H1 (cell line): ENCODE results near the gene ABHD2. TPM values are rescaled to one million over a fixed set of nuclear protein-coding genes. Genes with fewer than 3 reads are reported as not detected.

Experiments
- CTCF ChIA-PET: fragments of 300-600 bp; sonication (Branson Sonifier 250); formaldehyde crosslinking; loops from one replicate; lab custom pipeline; 2021; ENCODE audit not compliant: partially characterized antibody; lab: Charles Lee
- POLR2A ChIA-PET: fragments of 300-600 bp; sonication (Branson Sonifier 250); formaldehyde crosslinking; loops from one replicate; lab custom pipeline; 2021; ENCODE audit warnings: inconsistent platforms; ENCODE audit not compliant: partially characterized antibody; lab: Charles Lee
- DNase-seq, 2 experiments: peaks; one replicate each; pipeline versions ENCODE4 v3.0.0 to v3.0.0-alpha.2; 2010 to 2022; ENCODE audit warnings: low spot score in 2 of 2, low read depth in 1 of 2, mixed read lengths in 1 of 2
- FAIRE-seq: peaks from 2 replicates; lab custom pipeline; 2011; peaks lifted over from hg19 to GRCh38; lab: Jason Lieb, UNC
- H2AFZ ChIP-seq: 2 replicates; pipeline ENCODE4 v1.8.1; 2012; ENCODE audit warnings: low read length, inconsistent platforms
- H2AK5ac ChIP-seq: 2 replicates; pipeline ENCODE4 v1.6.1; 2013; ENCODE audit warnings: low read depth, low read length
- H2BK120ac ChIP-seq: replicated peaks from 2 replicates; pipeline ENCODE3; 2013; ENCODE audit warnings: low read depth, low read length, inconsistent platforms
- H2BK12ac ChIP-seq: 2 replicates; pipeline ENCODE4 v1.6.1; 2013; ENCODE audit warnings: low read depth, low read length
- H2BK15ac ChIP-seq: 2 replicates; pipeline ENCODE4 v1.6.1; 2013; ENCODE audit warnings: low read length
- H2BK20ac ChIP-seq: 2 replicates; pipeline ENCODE4 v1.6.1; 2013; ENCODE audit warnings: low read length
- H2BK5ac ChIP-seq: 2 replicates; pipeline ENCODE4 v1.6.1; 2013; ENCODE audit warnings: low read depth, low read length
- H3K14ac ChIP-seq: 2 replicates; pipeline ENCODE4 v1.6.1; 2013; ENCODE audit warnings: inconsistent platforms; ENCODE audit not compliant: insufficient read length
- H3K18ac ChIP-seq: 2 replicates; pipeline ENCODE4 v1.6.1; 2013; ENCODE audit warnings: low read length; ENCODE audit errors: extremely low read depth
- H3K23ac ChIP-seq: 2 replicates; pipeline ENCODE4 v1.6.1; 2013; ENCODE audit warnings: inconsistent platforms; ENCODE audit not compliant: insufficient read length
- H3K23me2 ChIP-seq: 2 replicates; pipeline ENCODE4 v1.6.1; 2013; ENCODE audit warnings: low read depth, low read length
- H3K27ac ChIP-seq: 2 replicates; pipeline ENCODE4 v1.6.1; 2011; ENCODE audit warnings: low read depth, low read length, inconsistent platforms
- H3K27me3 ChIP-seq, 4 experiments: replicated peaks in 1 of 4; 1 replicate in 1 of 4; 2 replicates in 3 of 4; pipeline versions ENCODE4 v1.6.1 to v1.8.1; 2011 to 2013; ENCODE audit warnings: low read length in 3 of 4, mild to moderate bottlenecking in 3 of 4, inconsistent platforms in 2 of 4, mixed read lengths in 2 of 4, moderate library complexity in 1 of 4; ENCODE audit not compliant: control insufficient read depth in 3 of 4, insufficient read depth in 3 of 4; ENCODE audit errors: extremely low read depth in 1 of 4
- H3K36me3 ChIP-seq, 4 experiments: 2 replicates each; pipeline versions ENCODE4 v1.6.1 to v1.8.1; 2011 to 2013; ENCODE audit warnings: mild to moderate bottlenecking in 4 of 4, low read length in 3 of 4, moderate library complexity in 2 of 4, control low read depth in 1 of 4, inconsistent platforms in 1 of 4; ENCODE audit not compliant: insufficient read depth in 4 of 4, control insufficient read depth in 2 of 4
- H3K4ac ChIP-seq: replicated peaks from 2 replicates; pipeline ENCODE3; 2013; ENCODE audit warnings: low read length, low read depth, mixed read lengths, inconsistent platforms; ENCODE audit not compliant: insufficient read length
- H3K4me1 ChIP-seq, 4 experiments: replicated peaks in 1 of 4; 1 replicate in 1 of 4; 2 replicates in 3 of 4; pipeline versions ENCODE4 v1.6.1 to v1.8.1; 2011 to 2013; ENCODE audit warnings: low read length in 3 of 4, inconsistent platforms in 2 of 4, mixed read lengths in 1 of 4; ENCODE audit not compliant: insufficient read depth in 4 of 4, control insufficient read depth in 3 of 4
- H3K4me2 ChIP-seq, 2 experiments: 2 replicates each; pipeline versions ENCODE4 v1.6.1 to v1.8.1; 2011 to 2013; ENCODE audit warnings: low read depth in 2 of 2, low read length in 2 of 2, control low read depth in 1 of 2, inconsistent platforms in 1 of 2, mild to moderate bottlenecking in 1 of 2; ENCODE audit not compliant: insufficient read depth in 1 of 2
- H3K4me3 ChIP-seq, 4 experiments: fragments of 200-600, 300-600 bp in 1 of 4; sonication (generic), shearing (Covaris generic), sonication (Bioruptor Twin) in 1 of 4; 2 replicates each; pipeline versions ENCODE4 v1.5.1 to v1.8.1; 2011 to 2016; ENCODE audit warnings: low read length in 4 of 4, low read depth in 3 of 4, control low read depth in 2 of 4, inconsistent platforms in 2 of 4, mild to moderate bottlenecking in 2 of 4, mixed read lengths in 1 of 4, moderate library complexity in 1 of 4; ENCODE audit not compliant: insufficient read depth in 2 of 4; ENCODE audit errors: extremely low read depth in 1 of 4
- H3K56ac ChIP-seq: replicated peaks from 2 replicates; pipeline ENCODE3; 2013; ENCODE audit warnings: low read depth, mild to moderate bottlenecking, mixed read lengths, low read length, inconsistent platforms; ENCODE audit not compliant: insufficient read length
- H3K79me1 ChIP-seq: 2 replicates; pipeline ENCODE4 v1.6.1; 2013; ENCODE audit warnings: low read depth, low read length, control low read depth
- H3K79me2 ChIP-seq, 2 experiments: 2 replicates each; pipeline versions ENCODE4 v1.6.1 to v1.8.1; 2012 to 2013; ENCODE audit warnings: low read length in 2 of 2, mild to moderate bottlenecking in 2 of 2, inconsistent platforms in 1 of 2; ENCODE audit not compliant: insufficient read depth in 2 of 2, control insufficient read depth in 1 of 2
- H3K9ac ChIP-seq, 4 experiments: replicated peaks in 1 of 4; 1 replicate in 1 of 4; 2 replicates in 3 of 4; pipeline versions ENCODE4 v1.6.1 to v1.8.1; 2011 to 2013; ENCODE audit warnings: low read depth in 3 of 4, low read length in 3 of 4, control low read depth in 2 of 4, mild to moderate bottlenecking in 2 of 4, moderate library complexity in 2 of 4, inconsistent platforms in 1 of 4; ENCODE audit errors: extremely low read depth in 1 of 4
- H3K9me3 ChIP-seq, 2 experiments: 2 replicates each; pipeline versions ENCODE4 v1.6.1 to v1.8.1; 2012 to 2013; ENCODE audit warnings: mild to moderate bottlenecking in 2 of 2, moderate library complexity in 2 of 2, control low read depth in 1 of 2, inconsistent platforms in 1 of 2, low read depth in 1 of 2, low read length in 1 of 2, mixed read lengths in 1 of 2; ENCODE audit not compliant: insufficient read depth in 2 of 2
- H4K20me1 ChIP-seq, 2 experiments: replicated peaks in 1 of 2; 2 replicates each; pipeline versions ENCODE3 to v1.8.1; 2011 to 2013; ENCODE audit warnings: inconsistent platforms in 2 of 2, low read length in 2 of 2, mild to moderate bottlenecking in 1 of 2; ENCODE audit not compliant: insufficient read depth in 2 of 2, control insufficient read depth in 1 of 2
- H4K5ac ChIP-seq: 2 replicates; pipeline ENCODE4 v1.6.1; 2013; ENCODE audit warnings: low read length, low read depth, mixed read lengths, inconsistent platforms; ENCODE audit not compliant: insufficient read length
- H4K8ac ChIP-seq: 2 replicates; pipeline ENCODE4 v1.8.0; 2013; ENCODE audit warnings: mild to moderate bottlenecking, moderate library complexity, low read length, inconsistent platforms; ENCODE audit not compliant: insufficient read depth; ENCODE audit errors: extremely low read depth
- H4K91ac ChIP-seq: replicated peaks from 2 replicates; pipeline ENCODE3; 2013; ENCODE audit warnings: low read length, mixed read lengths, inconsistent platforms; ENCODE audit not compliant: insufficient read length
- FOSL1 ChIP-seq: IDR thresholded peaks from 2 replicates; pipeline ENCODE4 v1.6.1; 2011; ENCODE audit warnings: mild to moderate bottlenecking, low read depth, low read length, moderate library complexity; ENCODE audit not compliant: insufficient read depth
- RFX5 ChIP-seq: IDR thresholded peaks from 2 replicates; pipeline ENCODE4 v1.6.1; 2011; ENCODE audit warnings: low read depth, low read length, improper control_type of control experiment, borderline replicate concordance
- SP2 ChIP-seq: IDR thresholded peaks from 2 replicates; pipeline ENCODE4 v1.6.1; 2012; ENCODE audit warnings: mild to moderate bottlenecking, low read length, inconsistent platforms
- TAF1 ChIP-seq: IDR thresholded peaks from 2 replicates; pipeline ENCODE4 v1.6.1; 2011; ENCODE audit warnings: mild to moderate bottlenecking, low read depth, low read length
- TBP ChIP-seq: IDR thresholded peaks from 2 replicates; pipeline ENCODE4 v1.6.1; 2011; ENCODE audit warnings: low read depth, low read length, improper control_type of control experiment
- WGBS, 2 experiments: shearing (Covaris generic) in 1 of 2; methylation state at CpG; one replicate each; pipeline versions ENCODE4 v1.1.6 to v1.1.7; 2013 to 2015; ENCODE audit warnings: low lambda C conversion rate in 2 of 2, mixed read lengths in 2 of 2, inconsistent platforms in 1 of 2, low coverage in 1 of 2, missing lambda C conversion rate in 1 of 2; ENCODE audit not compliant: insufficient replicate concordance in 2 of 2, insufficient coverage in 1 of 2, insufficient read length in 1 of 2; ENCODE audit errors: extremely low coverage in 1 of 2, missing lambda C conversion rate in 1 of 2; 5-methylcytosine and 5-hydroxymethylcytosine counted together
- polyA plus RNA-seq, 7 experiments: library from polyadenylated mRNA; depleted of rRNA in 3 of 7; stranded (reverse) in 5 of 7; unstranded in 2 of 7; fragments of >200 nt in 5 of 7; fragments of 200-250 nt in 2 of 7; gene quantifications; 1 replicate in 5 of 7; 2 replicates in 1 of 7; 4 replicates in 1 of 7; pipeline versions ENCODE4 v1.2.1 to v1.2.3, GENCODE V29; 2011 to 2013; ENCODE audit warnings: missing spikeins in 2 of 7, mixed read lengths in 2 of 7
- total RNA-seq: library from RNA; stranded (reverse); fragmentation: NEBNext Ultra II Directional; extraction: Animal tissue kit (Norgen Biotek cat#: 25700); gene quantifications from 2 replicates; pipeline ENCODE4 v1.2.1, GENCODE V29; 2021
- TF ChIP-seq, protein P1 (sequence below), 3 experiments: IDR thresholded peaks; 1 replicate in 2 of 3; 2 replicates in 1 of 3; pipeline versions ENCODE4 v1.5.1 to v1.6.1; 2011; ENCODE audit warnings: low read length in 3 of 3, mild to moderate bottlenecking in 3 of 3, inconsistent platforms in 2 of 3, low read depth in 1 of 3, moderate library complexity in 1 of 3; ENCODE audit not compliant: insufficient read depth in 1 of 3; ENCODE audit errors: control extremely low read depth in 1 of 3

ABHD2 gene
- total and polyA plus RNA-seq, 2 of the 8 experiments (the other 6 are each of a cell fraction or from before 2014, with no cell fraction given) = 9.1 to 23.7 TPM

DNA sequence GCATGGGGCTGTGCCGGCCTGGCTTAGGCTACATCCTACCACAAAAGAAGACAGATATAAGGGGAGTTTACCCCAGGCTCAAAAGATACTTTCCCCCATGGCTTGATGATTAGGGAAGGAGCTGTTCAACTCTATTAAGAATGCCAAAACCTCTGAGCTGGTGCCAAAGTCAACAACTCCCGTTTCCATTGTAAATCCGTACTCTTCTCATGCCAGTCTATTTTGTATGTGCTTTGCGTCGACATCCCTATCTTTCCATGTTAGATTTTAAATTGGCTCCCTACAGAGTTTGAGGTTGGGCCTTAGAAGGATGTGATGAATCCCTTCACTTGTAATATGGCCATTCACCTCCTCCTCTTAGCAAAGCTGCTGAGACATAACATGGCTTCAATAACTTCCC lies 86.2 kb downstream of the ABHD2 start:
- Histone ChIP-seq H3K56ac (no peak overlapping the region), H3K27me3 (no peaks in the 10 kb centered on the region), H3K36me3 (peaks cover 0 to 3% (median 0%) of the 10 kb centered on the region in 4 experiments; a peak in 1 of 8 replicates), H3K9me3 (no peaks in the 10 kb centered on the region), H3K4me1 (no peaks in the 10 kb centered on the region), H2BK5ac (no peak overlapping the region), H3K79me2 (no peaks in the 10 kb centered on the region), H2AFZ (no peak overlapping the region), H2AK5ac (no peak overlapping the region), H4K91ac (no peak overlapping the region), H2BK20ac (no peak overlapping the region), H2BK120ac (no peak overlapping the region), H4K20me1 (no peaks in the 10 kb centered on the region), H3K23me2 (no peaks in the 10 kb centered on the region; the same call in 1 of the 2 replicates), H4K8ac (no peak overlapping the region), H3K4ac (no peak overlapping the region), H2BK12ac (no peak overlapping the region), H3K14ac (no peak overlapping the region), H3K18ac (no peak overlapping the region), H4K5ac (no peak overlapping the region), H3K79me1 (no peaks in the 10 kb centered on the region), H3K9ac (no peak overlapping the region), H3K4me3 (no peak overlapping the region), H3K4me2 (no peak overlapping the region), H2BK15ac (no peak overlapping the region), H3K27ac (no peak overlapping the region), H3K23ac (no peak overlapping the region)
- no peak for DNase-seq
- no peak for FAIRE-seq
- POLR2A ChIA-PET = no interaction called here
- TF ChIP-seq TAF1 (no peak), RFX5 (no peak), TBP (no peak), FOSL1 (no peak), SP2 (no peak)
- TF ChIP-seq, protein P1, sequence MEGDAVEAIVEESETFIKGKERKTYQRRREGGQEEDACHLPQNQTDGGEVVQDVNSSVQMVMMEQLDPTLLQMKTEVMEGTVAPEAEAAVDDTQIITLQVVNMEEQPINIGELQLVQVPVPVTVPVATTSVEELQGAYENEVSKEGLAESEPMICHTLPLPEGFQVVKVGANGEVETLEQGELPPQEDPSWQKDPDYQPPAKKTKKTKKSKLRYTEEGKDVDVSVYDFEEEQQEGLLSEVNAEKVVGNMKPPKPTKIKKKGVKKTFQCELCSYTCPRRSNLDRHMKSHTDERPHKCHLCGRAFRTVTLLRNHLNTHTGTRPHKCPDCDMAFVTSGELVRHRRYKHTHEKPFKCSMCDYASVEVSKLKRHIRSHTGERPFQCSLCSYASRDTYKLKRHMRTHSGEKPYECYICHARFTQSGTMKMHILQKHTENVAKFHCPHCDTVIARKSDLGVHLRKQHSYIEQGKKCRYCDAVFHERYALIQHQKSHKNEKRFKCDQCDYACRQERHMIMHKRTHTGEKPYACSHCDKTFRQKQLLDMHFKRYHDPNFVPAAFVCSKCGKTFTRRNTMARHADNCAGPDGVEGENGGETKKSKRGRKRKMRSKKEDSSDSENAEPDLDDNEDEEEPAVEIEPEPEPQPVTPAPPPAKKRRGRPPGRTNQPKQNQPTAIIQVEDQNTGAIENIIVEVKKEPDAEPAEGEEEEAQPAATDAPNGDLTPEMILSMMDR (IDR thresholded peaks at IDR 0.05; ENCODE audit: control extremely low read depth in 1 of 3, insufficient read depth in 1 of 3, low read depth in 1 of 3, low read length in 3 of 3) = no peak
- CTCF ChIA-PET = interaction anchor here (0.6 to 10.5 kb wide), 18 partner anchors 9 to 269 kb away, joined by 3 to 198 read pairs (median 5); no protein-coding TSS in a partner anchor
- WGBS, 2 experiments = 90% methylated on average over 5 of the region's 5 CpGs; no CpG with 5 or more reads in 1 of the 2 experiments
